Activated B cell treated with CpG ODN at 0.5 μM for 24 hours (primary cell): ENCODE results near the gene HGFAC. TPM values are rescaled to one million over a fixed set of nuclear protein-coding genes. Genes with fewer than 3 reads are reported as not detected.

Experiments used
- ATAC-seq: fragments of 200-7000 bp; cut with Tn5 transposase; one replicate; pipeline ENCODE4 v1.10.0; 2021; ENCODE audit warnings: low read depth, mild to moderate bottlenecking, moderate library complexity
- CTCF ChIA-PET: fragments of 350-600 bp; sonication (Branson Sonifier 250); formaldehyde crosslinking; loops from one replicate; lab custom pipeline; 2021; ENCODE audit warnings: antibody characterized with exemption; lab: Charles Lee
- POLR2A ChIA-PET: fragments of 350-600 bp; sonication (Branson Sonifier 250); formaldehyde crosslinking; loops from one replicate; lab custom pipeline; 2021; ENCODE audit warnings: antibody characterized with exemption; lab: Charles Lee
- DNase-seq: peaks from one replicate; pipeline ENCODE4 v3.0.0; 2022
- H3K27ac Mint-ChIP-seq: one replicate; pipeline ENCODE4 v1.8.0; 2020; ENCODE audit warnings: mixed read lengths
- H3K27me3 Mint-ChIP-seq: one replicate; pipeline ENCODE4 v1.8.0; 2021; ENCODE audit warnings: mixed read lengths
- H3K36me3 Mint-ChIP-seq: one replicate; pipeline ENCODE4 v1.8.0; 2021; ENCODE audit warnings: low read depth, mixed read lengths
- H3K4me1 Mint-ChIP-seq: one replicate; pipeline ENCODE4 v1.8.0; 2021; ENCODE audit warnings: mixed read lengths
- H3K4me3 Mint-ChIP-seq: one replicate; pipeline ENCODE4 v1.8.0; 2020; ENCODE audit warnings: mild to moderate bottlenecking, mixed read lengths
- H3K9me3 Mint-ChIP-seq: one replicate; pipeline ENCODE4 v1.8.0; 2020; ENCODE audit warnings: mixed read lengths
- CTCF ChIP-seq: fragments of 200-600 bp; IDR thresholded peaks from one replicate; pipeline ENCODE4 v1.8.0; 2022; ENCODE audit warnings: antibody characterized with exemption, mild to moderate bottlenecking
- intact Hi-C: fragments of 100-400 bp; cut with micrococcal nuclease; formaldehyde crosslinking; loops from one replicate; pipeline ENCODE4 v1.15.1; 2024
- total RNA-seq: library from RNA; stranded (reverse); gene quantifications from 2 replicates; pipeline ENCODE4 v1.2.3, GENCODE V29; 2022

HGFAC gene
- total RNA-seq, 1 donor from 2014 or later = not detected

DNA sequence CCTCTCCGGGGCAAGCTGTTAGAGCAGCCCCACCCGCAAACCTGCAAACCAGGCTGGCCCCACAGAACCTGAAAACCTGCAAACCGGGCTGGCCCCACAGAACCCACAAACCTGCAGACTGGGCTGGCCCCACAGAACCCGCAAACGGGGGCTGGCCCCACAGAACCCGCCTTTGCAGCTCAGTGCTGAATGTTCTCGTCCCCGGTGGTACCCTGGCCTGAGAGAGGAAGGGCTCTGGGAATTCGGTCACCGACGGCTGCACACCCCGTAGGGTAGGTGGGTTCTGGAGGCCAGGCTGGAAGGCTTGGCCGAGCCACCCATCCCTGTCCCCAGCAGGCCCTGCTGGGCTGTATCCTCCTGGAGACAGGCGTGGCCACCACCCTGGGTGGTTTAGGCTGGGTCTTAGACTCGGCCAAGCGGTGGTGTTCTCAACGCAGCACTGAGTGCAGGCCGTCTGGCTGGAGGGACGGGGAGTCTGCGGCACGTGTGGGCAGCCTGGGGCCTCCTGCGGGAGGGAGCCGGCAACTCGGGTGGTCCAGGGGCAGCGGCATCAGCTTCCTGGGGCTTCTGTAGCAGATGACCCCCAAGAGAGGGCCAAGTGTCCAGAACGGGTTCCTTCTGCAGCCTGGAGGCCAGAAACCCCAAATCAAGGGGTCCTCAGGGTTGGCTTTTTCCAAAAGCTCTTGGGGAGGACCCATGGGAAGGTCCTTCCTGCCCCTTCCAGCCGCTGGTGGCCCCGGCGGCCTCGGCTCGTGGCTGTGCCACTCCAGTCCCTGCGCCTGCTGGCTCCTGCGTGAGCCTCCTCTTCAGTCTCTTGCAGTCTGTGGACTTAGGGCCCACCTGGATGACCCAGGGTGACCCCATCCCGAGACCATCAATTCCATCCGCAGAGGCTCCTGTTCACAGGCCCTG lies 36.9 kb downstream of the HGFAC start:
- Mint-ChIP-seq H3K27me3 (peaks cover 2% of the 10 kb centered on the region), H3K4me1 (peaks cover 26% of the 10 kb centered on the region), H3K4me3 (no peak overlapping the region), H3K9me3 (no peaks in the 10 kb centered on the region), H3K36me3 (no peaks in the 10 kb centered on the region), H3K27ac (no peak overlapping the region)
- ChIA-PET CTCF (interaction anchor here (1.1 to 2.9 kb wide), 2 partner anchors 132 kb away, joined by 4 to 26 read pairs; no protein-coding TSS in a partner anchor), POLR2A (interaction anchor here (0.5 kb wide), 1 partner anchor 120 kb away, joined by 3 read pairs; no protein-coding TSS in a partner anchor)
- TF ChIP-seq CTCF = no peak
- intact Hi-C loops = no loop called here
- DNase-seq (no peak), ATAC-seq (no peak)

- intact Hi-C loops = loop anchor here (1.0 to 10.0 kb wide), 6 partner anchors 37 to 1895 kb away; no protein-coding TSS in a partner anchor
- no peaks in the 10 kb centered on the region for H3K36me3 Mint-ChIP-seq
- no peak overlapping the region for H3K4me3 Mint-ChIP-seq
- no peak for TF ChIP-seq CTCF
- CTCF ChIA-PET = interaction anchor here (1.1 to 2.9 kb wide), 7 partner anchors 17 to 136 kb away, joined by 4 to 26 read pairs (median 5); partner anchors contain the start of gene DOK7
- DNase-seq = no peak
- no peak overlapping the region for H3K27ac Mint-ChIP-seq
- no peak for ATAC-seq
- H3K27me3 Mint-ChIP-seq = peaks cover 2% of the 10 kb centered on the region
- POLR2A ChIA-PET = no interaction called here
- no peaks in the 10 kb centered on the region for H3K9me3 Mint-ChIP-seq
- H3K4me1 Mint-ChIP-seq = peaks cover 33% of the 10 kb centered on the region
Measured at GRCh38 chr4:3479358-3480101, 37.8 kb downstream of the HGFAC start.

GRCh38 chr4:3480528-3481112 lies 38.9 kb downstream of the HGFAC start:
- H3K27me3 Mint-ChIP-seq = peaks cover 2% of the 10 kb centered on the region
- H3K4me3 Mint-ChIP-seq = no peak overlapping the region
- H3K36me3 Mint-ChIP-seq = no peaks in the 10 kb centered on the region
- intact Hi-C loops = loop anchor here (1.0 to 10.0 kb wide), 6 partner anchors 38 to 1896 kb away; no protein-coding TSS in a partner anchor
- TF ChIP-seq CTCF = peak; percentile 80
- H3K4me1 Mint-ChIP-seq = peaks cover 39% of the 10 kb centered on the region
- ChIA-PET POLR2A (no interaction called here), CTCF (interaction anchor here (0.7 to 2.9 kb wide), 11 partner anchors 18 to 289 kb away, joined by 3 to 26 read pairs (median 5); partner anchors contain the start of gene DOK7)
- no peak overlapping the region for H3K27ac Mint-ChIP-seq
- DNase-seq = peak; percentile 81
- H3K9me3 Mint-ChIP-seq = no peaks in the 10 kb centered on the region
- peak; percentile 47 for ATAC-seq

DNA sequence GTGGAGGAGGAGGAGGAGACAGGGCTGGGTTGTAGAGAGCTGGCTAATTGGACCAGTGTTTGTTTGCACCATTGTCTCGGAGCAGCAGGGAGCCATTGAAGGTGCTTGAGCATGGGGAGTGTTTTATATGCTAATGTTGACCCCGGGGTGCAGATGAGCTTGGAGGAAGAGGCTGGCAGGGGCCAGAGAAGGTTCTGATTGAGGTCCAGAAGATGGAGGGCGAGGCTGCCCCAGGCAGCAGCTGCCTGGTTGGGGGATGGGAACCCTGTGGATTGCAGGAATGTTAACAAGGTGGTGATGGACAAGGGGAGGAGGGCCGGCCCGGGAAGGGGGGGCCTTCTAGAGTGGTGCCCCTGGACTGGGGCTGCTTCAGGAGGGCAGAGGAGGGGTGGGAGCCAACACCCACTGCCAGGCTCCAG lies 39.4 kb downstream of the HGFAC start:
- POLR2A ChIA-PET = no interaction called here
- CTCF ChIA-PET = interaction anchor here (0.7 to 2.9 kb wide), 10 partner anchors 19 to 290 kb away, joined by 3 to 26 read pairs (median 4); partner anchors contain the start of gene DOK7
- intact Hi-C loops = loop anchor here (2.0 to 10.0 kb wide), 4 partner anchors 38 to 1896 kb away; no protein-coding TSS in a partner anchor
- ATAC-seq (no peak), DNase-seq (no peak)
- TF ChIP-seq CTCF = no peak
- Mint-ChIP-seq H3K36me3 (no peaks in the 10 kb centered on the region), H3K4me1 (peaks cover 44% of the 10 kb centered on the region), H3K27ac (peak overlapping the region; percentile 47), H3K9me3 (no peaks in the 10 kb centered on the region), H3K27me3 (peaks cover 2% of the 10 kb centered on the region), H3K4me3 (no peak overlapping the region)
